ENCODE data around the gene TSHZ2. TPM values are rescaled to one million over a fixed set of nuclear protein-coding genes. Genes with fewer than 3 reads are reported as not detected.

The TSHZ2 gene
- total and polyA plus RNA-seq, 9 of the 15 experiments (the other 6 are each of a cell fraction or from before 2014, with no cell fraction given), result 0.03 to 0.20 (median 0.05) TPM; not detected in 4

DNA sequence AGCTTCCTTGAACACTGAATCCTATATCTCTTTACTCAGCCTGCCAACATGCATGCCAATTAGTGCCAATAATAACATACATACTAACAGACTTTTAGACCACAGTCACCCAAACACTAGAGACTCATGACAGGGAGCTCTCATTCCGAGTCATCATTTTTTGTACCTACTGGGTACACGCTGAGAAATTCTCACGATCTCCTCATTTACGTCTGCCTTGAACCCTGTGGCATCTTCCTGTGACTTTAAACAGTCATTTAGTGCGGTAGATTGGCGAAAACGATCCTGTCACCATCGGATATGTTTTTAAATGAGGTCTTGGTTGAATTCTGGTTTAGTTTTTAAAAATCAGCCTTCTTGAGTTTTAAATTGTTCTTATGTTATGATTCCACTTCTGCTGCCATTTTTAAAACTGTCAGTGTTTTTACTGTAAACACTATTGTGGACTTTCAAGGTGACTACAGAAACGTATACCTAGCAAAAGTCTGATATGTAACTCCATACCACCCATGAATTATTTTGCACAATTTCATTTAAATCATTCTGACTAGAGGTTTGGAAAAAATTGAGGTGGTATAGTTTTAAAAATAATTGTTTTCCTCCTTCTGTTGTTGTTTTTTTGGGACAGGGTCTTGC lies 275.4 kb downstream of the TSHZ2 start (continued):
- TF ChIP-seq ID3 (CRISPR knock-in tag; IDR thresholded peaks at IDR 0.05), result no peak
- TF ChIP-seq ID3 (tag; IDR thresholded peaks at IDR 0.05), result no peak
- no peak for TF ChIP-seq SIRT6 (IDR thresholded peaks at IDR 0.05; ENCODE audit: low read depth, low read length)
- TF ChIP-seq EP300 (IDR thresholded peaks at IDR 0.05; ENCODE audit: low read length), result no peak

DNA sequence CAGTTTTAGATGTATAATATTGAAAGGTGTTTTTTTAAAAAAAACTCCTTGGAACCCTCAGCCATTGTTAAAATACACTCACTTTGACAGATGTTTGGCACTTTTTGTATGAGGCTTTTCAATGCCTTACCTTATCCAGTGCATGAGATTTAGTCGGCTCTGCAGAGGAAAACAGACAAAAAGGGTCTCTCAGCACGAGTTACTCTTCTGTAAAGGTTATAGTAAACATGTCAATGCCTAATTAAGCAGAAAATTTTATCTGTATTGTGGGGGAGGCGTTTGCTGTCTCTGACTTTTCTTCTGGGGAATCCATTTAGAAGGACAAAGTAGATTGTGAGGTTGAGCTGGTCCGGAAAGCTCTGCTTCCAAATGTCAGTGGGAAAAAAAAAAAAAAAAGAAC lies 278.3 kb downstream of the TSHZ2 start:
- POLR2A ChIA-PET, result interaction anchor here (0.7 kb wide), 1 partner anchor 8 kb away, joined by 3 read pairs; no protein-coding TSS in a partner anchor
- no peak overlapping the region for H3K9ac ChIP-seq (ENCODE audit: insufficient read depth in 1 of 2, low read depth in 2 of 2, low read length in 2 of 2)
- BruUV-seq (replicated peaks), result no TSS peak
- no peak for TF ChIP-seq ZBTB17 (CRISPR knock-in tag; IDR thresholded peaks at IDR 0.05)
- TF ChIP-seq PCBP1 (IDR thresholded peaks at IDR 0.05; ENCODE audit: low read depth, low read length, poor library complexity, severe bottlenecking), result no peak
- 0 out of 2 replicates have a peak, but pooled peaks cover 1% of the 10 kb centered on the region for H3K9me3 ChIP-seq (replicated peaks; ENCODE audit: control insufficient read depth, insufficient read depth, low read depth, low read length)
- peaks cover 0 to 2% of the 10 kb centered on the region in 2 experiments; a peak in 3 of 5 replicates for H3K4me1 ChIP-seq (replicated peaks in 1 of 2; ENCODE audit: control insufficient read depth in 2 of 2, insufficient read depth in 2 of 2, low read length in 2 of 2)
- CTCF ChIA-PET (ENCODE audit: low intra/inter-chr PET ratio), result no interaction called here
- no peak overlapping the region for H3K4me2 ChIP-seq (ENCODE audit: insufficient read depth, low read length)
- H2AFZ ChIP-seq (ENCODE audit: low read depth, low read length), result no peak overlapping the region
- WGBS (ENCODE audit: insufficient coverage, low coverage, missing lambda C conversion rate), result 5% methylated on average over 4 of the region's 4 CpGs
- no peak overlapping the region for H3K27ac ChIP-seq (ENCODE audit: extremely low read depth, low read depth, low read length)
- H3K79me2 ChIP-seq (ENCODE audit: control insufficient read depth, insufficient read depth, low read length), result no peaks in the 10 kb centered on the region
- intact Hi-C loops (cut with micrococcal nuclease) (no loop called here), in situ Hi-C loops (cut with MboI) (no loop called here)
- peaks cover 30 to 34% of the 10 kb centered on the region in 2 experiments for H3K27me3 ChIP-seq (ENCODE audit: control insufficient read depth in 2 of 2, insufficient read depth in 2 of 2, low read length in 2 of 2)
- no peaks in the 10 kb centered on the region for H4K20me1 ChIP-seq (replicated peaks; ENCODE audit: control insufficient read depth, insufficient read depth, low read length)
- H3K9me1 ChIP-seq (ENCODE audit: control insufficient read depth, insufficient read depth, low read length), result no peaks in the 10 kb centered on the region
- ATAC-seq, result no peak
- DNase-seq (ENCODE audit: extremely low read depth in 1 of 4, low spot score in 3 of 4), result no peak
- FAIRE-seq, result no peak
- no peaks in the 10 kb centered on the region for H3K36me3 ChIP-seq (ENCODE audit: control insufficient read depth, insufficient read depth, low read length)
- H3K4me3 ChIP-seq, result no peak overlapping the region
